HCT116 (cell line): ENCODE results near the gene LRRC1. TPM values are rescaled to one million over a fixed set of nuclear protein-coding genes. Genes with fewer than 3 reads are reported as not detected.

Source experiments
- ATAC-seq: fragments of 200-7000 bp; cut with Tn5 transposase; 2 replicates; pipeline ENCODE4 v1.9.1; 2020; ENCODE audit warnings: mild to moderate bottlenecking, moderate library complexity
- BruUV-seq: library from RNA; stranded (reverse); fragments of 400-500 nt; replicated peaks from 2 replicates; lab custom pipeline; 2021; lab: Mats Ljungman, UMichigan
- CTCF ChIA-PET: fragments of 300-600 bp; sonication (Branson Sonifier 250); formaldehyde crosslinking; loops from one replicate; lab custom pipeline; 2021; ENCODE audit warnings: antibody characterized with exemption; lab: Charles Lee
- POLR2A ChIA-PET: fragments of 300-600, 350-600 bp; sonication (Branson Sonifier 250); formaldehyde crosslinking; loops from one replicate; lab custom pipeline; 2021; ENCODE audit warnings: antibody characterized with exemption; lab: Charles Lee
- RAD21 ChIA-PET, 2 experiments: fragments of 300-600 bp; sonication (Branson Sonifier 250); formaldehyde crosslinking; loops; one replicate each; lab custom pipeline; 2023; ENCODE audit warnings: low total read pairs in 2 of 2; ENCODE audit not compliant: uncharacterized antibody in 2 of 2, unreplicated experiment in 2 of 2, low non-redundant PET in 1 of 2; lab: Charles Lee
- DNase-seq: peaks from one replicate; pipeline ENCODE4 v3.0.0-alpha.2; 2010; ENCODE audit warnings: low read depth, low spot score
- H2AFZ ChIP-seq: fragments of 200-600 bp; shearing (Covaris generic), sonication (generic); 2 replicates; pipeline ENCODE4 v1.6.1; 2017; ENCODE audit warnings: low read depth, mixed run types, mixed read lengths, antibody characterized with exemption, low read length; ENCODE audit not compliant: poor library complexity, severe bottlenecking
- H3K27ac ChIP-seq: 2 replicates; pipeline ENCODE4 v1.5.1; 2012; ENCODE audit warnings: low read depth, low read length
- H3K27me3 ChIP-seq: fragments of 200-600 bp; sonication (generic); 2 replicates; pipeline ENCODE4 v1.6.1; 2016; ENCODE audit warnings: mixed run types, low read length, mixed read lengths; ENCODE audit not compliant: insufficient read depth
- H3K36me3 ChIP-seq, 2 experiments: fragments of 200-500 bp in 1 of 2; fragments of 200-600 bp in 1 of 2; sonication (Bioruptor generic) in 1 of 2; sonication (generic) in 1 of 2; 2 replicates each; pipeline versions ENCODE4 v1.5.1 to v1.6.1; 2014 to 2016; ENCODE audit warnings: low read length in 2 of 2, inconsistent platforms in 1 of 2, mixed read lengths in 1 of 2, mixed run types in 1 of 2; ENCODE audit not compliant: insufficient read depth in 2 of 2, control insufficient read depth in 1 of 2
- H3K4me1 ChIP-seq, 2 experiments: fragments of 200-600 bp in 1 of 2; sonication (generic) in 1 of 2; 2 replicates each; pipeline versions ENCODE4 v1.5.1 to v1.6.1; 2012 to 2017; ENCODE audit warnings: low read length in 2 of 2, inconsistent platforms in 1 of 2, mild to moderate bottlenecking in 1 of 2, mixed read lengths in 1 of 2, mixed run types in 1 of 2, moderate library complexity in 1 of 2; ENCODE audit not compliant: insufficient read depth in 2 of 2, control insufficient read depth in 1 of 2
- H3K4me2 ChIP-seq: fragments of 200-600 bp; sonication (generic); 2 replicates; pipeline ENCODE4 v1.6.1; 2017; ENCODE audit warnings: mixed run types, low read length, mixed read lengths
- H3K4me3 ChIP-seq, 2 experiments: fragments of 200-600 bp in 1 of 2; sonication (generic) in 1 of 2; replicated peaks in 1 of 2; 2 replicates each; pipeline ENCODE4 v1.5.1; 2011 to 2016; ENCODE audit warnings: low read length in 2 of 2, control low read depth in 1 of 2, low read depth in 1 of 2, mild to moderate bottlenecking in 1 of 2, mixed read lengths in 1 of 2, mixed run types in 1 of 2
- H3K79me2 ChIP-seq: fragments of 200-600 bp; sonication (generic); 2 replicates; pipeline ENCODE4 v1.6.1; 2017; ENCODE audit warnings: mild to moderate bottlenecking, mixed run types, low read length, moderate library complexity, mixed read lengths; ENCODE audit not compliant: insufficient read depth
- H3K9ac ChIP-seq: fragments of 200-600 bp; sonication (generic); 2 replicates; pipeline ENCODE4 v1.6.1; 2016; ENCODE audit warnings: low read length, mixed read lengths
- H3K9me2 ChIP-seq: fragments of 200-600 bp; sonication (generic), shearing (Covaris generic); 2 replicates; pipeline ENCODE4 v1.6.1; 2017; ENCODE audit warnings: mixed run types, mild to moderate bottlenecking, moderate library complexity; ENCODE audit not compliant: insufficient read depth
- H3K9me3 ChIP-seq, 2 experiments: fragments of 200-500 bp in 1 of 2; fragments of 200-600 bp in 1 of 2; sonication (Bioruptor generic) in 1 of 2; sonication (generic) in 1 of 2; 2 replicates each; pipeline ENCODE4 v1.6.1; 2014 to 2017; ENCODE audit warnings: low read length in 2 of 2, mixed read lengths in 2 of 2, inconsistent platforms in 1 of 2, low read depth in 1 of 2, mild to moderate bottlenecking in 1 of 2, mixed run types in 1 of 2, moderate library complexity in 1 of 2; ENCODE audit not compliant: control insufficient read depth in 1 of 2, insufficient read depth in 1 of 2
- H4K20me1 ChIP-seq: fragments of 200-600 bp; sonication (generic), shearing (Covaris generic); 2 replicates; pipeline ENCODE4 v1.6.1; 2017; ENCODE audit warnings: mixed run types, mild to moderate bottlenecking, moderate library complexity; ENCODE audit not compliant: insufficient read depth
- CBX3 ChIP-seq: IDR thresholded peaks from 2 replicates; pipeline ENCODE4 v1.6.1; 2012; ENCODE audit warnings: low read depth
- CEBPB ChIP-seq: IDR thresholded peaks from 2 replicates; pipeline ENCODE4 v1.6.1; 2012; ENCODE audit warnings: low read depth
- FOSL1 ChIP-seq: IDR thresholded peaks from 2 replicates; pipeline ENCODE4 v1.6.1; 2012; ENCODE audit warnings: low read depth
- ZFX ChIP-seq: fragments of 450-650 bp; IDR thresholded peaks from 2 replicates; pipeline ENCODE4 v1.6.1; 2017
- intact Hi-C: fragments of 100-400 bp; cut with micrococcal nuclease; formaldehyde crosslinking; loops from 2 replicates; pipeline ENCODE4 v1.10.0; 2022
- total RNA-seq: library from RNA; stranded (reverse); gene quantifications from one replicate; pipeline ENCODE4 v1.2.1, GENCODE V29; 2021; ENCODE audit not compliant: unreplicated experiment

The LRRC1 gene
- total RNA-seq, 1 experiment from 2014 or later, result 19.8 TPM

GRCh38 chr6:53912661-53913060 is 117.9 kb downstream of the LRRC1 start:
- Histone ChIP-seq H4K20me1 (no peaks in the 10 kb centered on the region), H3K4me2 (no peak overlapping the region), H3K9me3 (no peaks in the 10 kb centered on the region), H3K9me2 (no peaks in the 10 kb centered on the region), H3K27ac (no peak overlapping the region), H3K27me3 (no peaks in the 10 kb centered on the region), H3K36me3 (0 out of 4 replicates have a peak, but pooled peaks cover 0 to 4% of the 10 kb centered on the region in 2 experiments), H2AFZ (no peak overlapping the region), H3K4me1 (no peaks in the 10 kb centered on the region), H3K4me3 (no peak overlapping the region), H3K9ac (no peak overlapping the region), H3K79me2 (no peaks in the 10 kb centered on the region)
- POLR2A ChIA-PET, result no interaction called here
- TF ChIP-seq ZFX, result no peak
- no peak for TF ChIP-seq FOSL1
- TF ChIP-seq CEBPB, result no peak
- CTCF ChIA-PET, result no interaction called here
- DNase-seq, result no peak
- intact Hi-C loops, result no loop called here
- RAD21 ChIA-PET, result no interaction called here
- ATAC-seq, result no peak
- no TSS peak for BruUV-seq

GRCh38 chr6:53913286-53913685 is 118.5 kb downstream of the LRRC1 start:
- 0 out of 4 replicates have a peak, but pooled peaks cover 0 to 4% of the 10 kb centered on the region in 2 experiments for H3K36me3 ChIP-seq
- DNase-seq, result no peak
- ChIA-PET CTCF (no interaction called here), RAD21 (no interaction called here), POLR2A (no interaction called here)
- H3K9me3 ChIP-seq, result no peaks in the 10 kb centered on the region
- H4K20me1 ChIP-seq, result no peaks in the 10 kb centered on the region
- no peak for TF ChIP-seq CBX3
- no peak overlapping the region for H2AFZ ChIP-seq
- intact Hi-C loops, result no loop called here
- no peaks in the 10 kb centered on the region for H3K79me2 ChIP-seq
- H3K4me1 ChIP-seq, result no peaks in the 10 kb centered on the region
- H3K9me2 ChIP-seq, result no peaks in the 10 kb centered on the region
- no peak overlapping the region for H3K27ac ChIP-seq
- ATAC-seq, result no peak
- no peak overlapping the region for H3K4me2 ChIP-seq
- no peak overlapping the region for H3K4me3 ChIP-seq
- H3K27me3 ChIP-seq, result no peaks in the 10 kb centered on the region
- no TSS peak for BruUV-seq
- H3K9ac ChIP-seq, result no peak overlapping the region
